Hematopoietic multipotent progenitor cell treated with erythropoietin and hydrocortisone succinate and interleukin-3 and kit ligand, for 8 days (in vitro differentiated cells): ENCODE results near the gene TMEM266.

ENCODE experiments used
- DNase-seq: peaks from one replicate; pipeline ENCODE4 v3.0.0-alpha.2; 2015

The TMEM266 gene

DNA sequence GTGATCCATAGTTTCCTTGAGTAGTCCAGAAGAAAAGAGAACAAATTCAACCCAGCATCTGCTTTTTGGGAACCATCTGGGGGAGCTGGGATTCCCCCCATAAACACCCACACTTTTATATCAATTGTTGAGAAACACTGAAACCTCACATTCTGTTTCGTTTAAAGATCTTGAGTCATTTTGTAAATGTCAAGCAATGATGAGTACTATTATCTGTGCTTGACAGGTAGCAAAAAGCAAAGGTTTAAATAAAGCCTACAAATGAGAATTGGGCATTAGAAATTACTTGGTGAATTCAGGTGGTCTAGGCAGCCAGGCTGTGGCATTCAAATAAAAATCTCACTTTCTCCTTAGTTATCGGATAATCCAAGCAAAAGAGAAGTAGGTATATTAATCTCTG is 75.7 kb downstream of the TMEM266 start:
- no peak for DNase-seq

- DNase-seq = no peak
Measured at GRCh38 chr15:76138436-76138835, 78.7 kb downstream of the TMEM266 start.

DNA sequence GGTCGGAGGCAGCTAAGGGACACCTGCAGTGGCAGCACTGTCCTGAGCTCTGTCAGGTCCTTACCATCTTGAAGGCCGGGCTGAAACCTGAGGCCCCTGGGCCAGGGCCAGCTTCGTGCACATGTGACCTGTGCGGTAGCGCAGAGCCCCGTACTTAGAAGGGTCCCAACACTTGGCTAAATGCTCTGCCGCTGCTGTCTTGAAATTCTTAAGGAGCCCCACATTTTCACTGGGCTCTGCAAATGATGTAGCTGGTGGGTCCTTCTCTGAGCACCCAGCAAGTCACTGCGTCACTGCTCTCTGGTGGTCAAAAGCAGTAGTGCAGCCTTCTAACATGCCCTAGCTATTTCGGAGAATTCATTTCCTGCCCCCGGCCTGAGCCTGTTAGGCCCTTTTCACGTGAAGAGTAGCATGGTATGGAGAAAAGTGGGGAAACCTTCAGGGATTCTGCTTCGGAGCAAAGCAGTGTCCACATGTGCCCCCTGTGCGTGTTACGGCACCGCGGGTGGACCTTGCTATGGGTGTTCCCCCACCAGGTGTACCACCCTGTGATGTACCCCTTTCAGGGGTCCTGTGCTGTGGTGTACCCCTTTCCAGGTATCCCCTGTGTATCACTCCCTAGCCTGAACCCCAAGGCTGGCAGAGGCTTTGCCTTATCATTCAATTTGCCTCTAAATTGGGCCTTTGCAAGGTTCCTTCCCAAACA is 79.7 kb downstream of the TMEM266 start:
- DNase-seq = peak; percentile 79

DNA sequence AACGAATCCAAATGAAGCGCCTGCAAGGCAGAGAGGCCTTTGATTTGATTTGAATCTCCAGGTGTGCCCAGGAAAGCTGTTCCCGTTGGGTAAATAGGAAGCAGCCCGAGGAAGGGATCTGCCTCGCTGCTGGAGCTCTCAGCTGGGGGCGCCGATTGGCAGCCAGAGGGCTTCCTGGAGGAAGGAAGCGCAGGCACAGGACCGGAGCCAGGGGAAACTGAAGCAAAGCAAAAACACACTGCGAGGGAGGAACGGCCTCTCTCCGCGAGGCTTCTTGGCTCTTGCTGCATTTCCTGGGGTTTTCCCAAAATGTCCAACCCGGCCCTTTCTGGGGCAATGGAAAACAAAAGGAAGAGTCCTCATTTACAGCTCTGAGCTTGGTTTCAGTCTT is 80.3 kb downstream of the TMEM266 start:
- DNase-seq = no peak

DNA sequence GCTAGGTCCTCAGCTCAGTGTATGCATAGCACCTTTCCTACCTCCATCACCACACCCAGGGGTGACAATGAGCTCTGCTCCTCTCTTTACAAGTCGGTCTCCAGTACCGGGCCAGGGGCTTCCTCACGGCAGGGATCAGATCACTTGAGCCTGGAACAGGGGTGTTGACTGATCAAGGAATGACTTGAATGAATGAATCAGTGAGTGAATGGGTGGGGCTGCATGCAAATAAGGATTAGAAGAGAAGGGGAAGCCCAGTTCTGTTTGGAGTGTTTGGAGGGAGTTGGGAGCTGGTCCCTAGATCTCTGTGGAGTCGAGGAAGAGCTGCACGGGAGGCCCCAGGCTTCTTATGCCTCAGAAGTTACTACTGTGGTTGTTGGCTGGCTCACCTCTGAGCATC is 87.0 kb downstream of the TMEM266 start:
- no peak for DNase-seq

DNA sequence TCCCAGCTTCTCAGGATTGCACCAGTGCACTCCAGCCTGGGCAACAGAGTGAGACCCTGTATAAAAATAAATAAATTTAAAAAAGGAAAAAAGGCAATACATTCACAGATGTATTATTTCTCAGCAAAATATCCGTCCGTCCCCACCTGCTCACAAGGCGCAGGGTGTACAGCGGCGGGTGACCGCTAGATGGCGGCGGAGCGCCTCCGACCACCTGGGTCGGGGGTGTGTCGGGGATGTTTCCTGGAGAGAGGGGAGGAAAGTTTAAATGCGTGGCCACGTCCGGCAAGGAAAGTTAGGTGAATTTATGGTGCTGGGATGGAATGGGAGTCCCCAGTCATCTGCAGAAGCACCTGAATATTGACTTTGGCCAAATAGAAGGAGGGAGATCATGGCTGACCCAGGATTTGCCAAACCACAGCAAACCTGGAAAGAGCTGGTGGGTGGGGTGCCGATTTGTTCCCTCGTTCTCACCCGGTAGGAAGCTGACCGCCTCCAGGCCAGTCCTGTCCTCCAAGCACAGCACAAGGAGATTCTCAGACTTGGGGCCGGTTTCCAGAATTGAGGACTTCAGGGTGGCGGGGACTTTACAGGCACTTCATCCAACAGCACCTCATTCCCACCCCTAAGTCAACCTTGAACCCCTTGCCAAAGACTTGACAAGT is 88.3 kb downstream of the TMEM266 start:
- peak; percentile 25 for DNase-seq

- DNase-seq = no peak
Measured at GRCh38 chr15:76149291-76149915, 89.6 kb downstream of the TMEM266 start.

GRCh38 chr15:76150513-76150912 is 90.7 kb downstream of the TMEM266 start:
- peak; percentile 12 for DNase-seq

GRCh38 chr15:76150971-76151598 is 91.3 kb downstream of the TMEM266 start:
- peak; percentile 71 for DNase-seq

DNA sequence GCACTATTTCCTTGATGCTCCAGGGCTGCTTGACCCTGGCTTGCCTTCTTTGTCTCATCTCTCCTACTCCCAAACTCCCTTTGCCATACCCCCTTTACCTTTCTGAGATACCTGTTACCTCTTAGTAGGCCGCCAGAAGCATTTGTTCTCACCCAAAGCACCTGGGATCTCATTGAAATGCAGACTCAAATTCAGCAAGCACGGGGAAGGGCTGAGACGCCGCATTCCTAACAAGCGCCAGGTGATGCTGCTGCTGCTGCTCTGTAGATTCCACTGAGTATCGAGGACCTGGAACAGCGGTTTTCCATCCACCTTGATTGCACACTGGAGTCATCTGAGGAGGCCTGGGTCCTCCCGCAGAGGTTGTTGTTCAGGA is 91.8 kb downstream of the TMEM266 start:
- no peak for DNase-seq

DNA sequence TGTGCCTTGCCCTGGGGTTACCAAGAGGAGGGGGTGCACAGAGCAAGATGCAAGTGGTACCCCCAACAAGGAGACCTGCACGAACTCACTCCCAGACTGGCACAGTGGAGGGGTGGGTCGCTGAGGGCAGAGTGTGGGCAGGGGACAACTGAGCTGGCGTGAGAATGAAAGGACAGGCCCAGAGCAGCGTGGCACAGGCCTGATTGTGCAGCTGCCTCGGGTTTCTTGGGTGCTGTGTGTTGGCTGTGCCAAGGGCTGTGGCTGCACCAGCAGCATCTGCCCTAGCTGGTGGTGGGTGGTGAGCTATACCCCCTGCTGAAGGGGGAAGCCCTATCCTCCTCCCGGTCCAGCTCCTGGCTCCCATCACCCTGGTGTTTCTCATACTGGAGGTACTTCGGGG is 92.4 kb downstream of the TMEM266 start:
- DNase-seq = no peak

DNA sequence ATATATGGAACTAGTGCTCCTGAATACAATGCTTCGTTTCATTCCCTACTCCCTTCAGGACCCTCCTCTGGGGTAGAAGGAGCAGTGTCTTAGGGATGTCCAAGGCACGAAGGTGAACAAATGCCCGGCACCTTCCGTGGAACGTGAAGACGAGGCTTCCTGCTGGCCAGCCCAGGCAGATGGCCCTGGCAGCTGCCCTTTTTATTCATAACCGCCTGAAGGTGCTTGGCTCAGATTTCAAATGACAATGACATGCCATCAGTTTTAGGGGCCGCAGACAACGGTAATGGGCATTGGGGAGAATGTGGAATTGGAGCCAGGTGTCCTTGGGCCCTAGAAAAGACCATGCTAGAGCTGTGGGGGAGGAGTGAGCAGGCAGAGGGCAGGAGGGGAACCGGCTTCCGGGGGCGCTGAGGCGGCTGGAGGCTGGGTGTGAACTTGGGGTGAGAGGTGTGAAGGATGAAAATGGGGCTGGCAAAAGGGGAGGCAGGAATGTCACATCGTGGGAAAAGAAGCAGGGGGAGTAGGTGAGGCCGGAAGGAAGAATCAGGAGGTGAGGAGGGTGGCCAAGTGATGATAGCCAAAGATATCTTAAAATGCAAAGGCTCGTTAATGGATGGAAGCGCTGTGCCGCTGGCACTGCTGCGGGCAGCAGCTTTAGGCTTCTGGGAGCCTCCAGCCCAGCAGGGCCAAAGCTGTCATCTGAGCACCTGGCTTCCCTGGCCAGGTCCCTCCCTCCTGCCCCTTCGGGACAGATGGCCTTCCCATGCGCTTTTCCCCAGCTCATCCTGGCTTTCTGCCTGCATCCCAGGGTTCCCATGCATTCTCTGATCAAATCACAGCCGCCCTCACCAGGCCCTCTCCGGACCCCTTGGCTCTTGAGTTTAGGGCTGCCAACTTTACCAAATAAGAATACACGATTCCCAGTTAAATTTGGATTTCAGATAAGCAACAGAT is 93.7 kb downstream of the TMEM266 start:
- DNase-seq = no peak

DNA sequence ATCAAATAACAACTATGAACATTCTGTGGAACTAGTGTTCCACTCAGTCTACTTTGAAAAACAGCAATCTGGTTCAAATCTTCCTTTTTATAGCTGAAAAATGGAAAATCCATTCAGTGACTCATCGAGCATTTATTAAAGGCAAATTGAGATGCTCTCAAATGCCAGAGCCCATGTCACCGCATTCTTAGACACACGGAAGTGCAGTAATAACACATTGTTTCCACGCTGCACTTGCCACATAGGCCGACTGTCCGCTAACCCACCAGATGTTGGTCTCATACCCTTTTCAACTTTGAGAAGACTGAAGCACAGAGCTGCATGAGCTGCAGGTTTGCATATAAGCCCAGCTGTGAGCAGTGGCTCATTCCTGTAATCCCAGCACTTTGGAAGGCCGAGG is 95.9 kb downstream of the TMEM266 start:
- DNase-seq = no peak

DNA sequence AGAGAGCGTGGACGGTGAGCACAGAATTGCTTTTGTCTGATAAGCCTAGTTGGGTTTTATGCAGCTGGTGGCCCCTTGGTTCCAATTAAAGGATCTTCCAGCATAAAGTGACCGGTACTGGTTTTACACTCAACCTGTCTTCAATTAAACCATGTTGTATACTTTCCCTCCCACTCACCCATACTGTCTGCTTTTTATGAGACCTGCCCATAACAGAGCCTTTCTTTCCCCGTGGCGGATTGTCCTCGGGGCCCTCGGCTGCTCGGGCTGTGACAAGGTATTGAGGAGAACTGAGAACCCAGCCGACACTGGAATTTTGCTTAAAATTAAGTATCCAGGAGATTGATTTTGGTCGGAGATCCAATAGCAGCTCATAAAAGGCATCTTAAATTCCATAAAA is 98.4 kb downstream of the TMEM266 start:
- no peak for DNase-seq

DNA sequence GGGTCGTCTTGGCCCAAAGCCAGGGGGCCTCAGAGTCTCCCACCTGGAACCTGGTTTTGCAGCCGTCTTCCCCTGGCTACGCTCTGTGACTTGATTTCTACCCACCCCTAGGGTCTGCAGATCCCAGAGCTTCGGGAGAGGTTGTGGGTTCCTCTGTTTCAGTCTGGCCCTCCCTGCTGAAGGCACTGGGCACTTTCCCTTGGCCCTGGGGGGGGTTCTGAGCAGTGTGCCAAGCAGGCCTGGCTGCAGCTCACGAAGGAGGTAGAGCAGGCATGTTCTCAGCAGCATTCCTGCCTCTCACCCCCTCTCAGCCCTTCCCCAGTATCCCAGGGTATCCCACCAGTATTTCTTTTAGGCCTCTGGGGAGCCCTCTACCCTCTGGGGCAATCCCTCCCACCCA is 99.0 kb downstream of the TMEM266 start:
- no peak for DNase-seq

- no peak for DNase-seq
Measured at GRCh38 chr15:76159282-76159681, 99.5 kb downstream of the TMEM266 start.

- DNase-seq = no peak
Measured at GRCh38 chr15:76160426-76161152, 100.8 kb downstream of the TMEM266 start.

- no peak for DNase-seq
Measured at GRCh38 chr15:76161153-76162035, 101.6 kb downstream of the TMEM266 start.

DNA sequence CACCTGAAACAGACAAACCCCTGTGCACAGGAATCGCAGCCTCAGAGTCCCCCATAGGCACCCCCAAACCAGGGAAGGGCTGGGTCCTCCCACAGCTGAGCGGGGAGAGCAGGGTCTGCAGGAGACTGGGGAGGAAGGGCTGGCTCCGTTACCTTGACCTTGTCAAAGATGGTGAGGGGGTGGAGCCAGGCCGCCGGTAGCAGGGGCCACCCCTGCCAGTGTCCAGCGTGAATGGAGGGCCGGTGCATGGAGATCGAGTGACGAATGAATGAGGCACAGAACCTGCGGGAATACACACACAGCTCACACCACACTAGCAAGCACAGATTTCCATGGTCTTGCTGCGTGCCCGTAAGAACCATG is 102.2 kb downstream of the TMEM266 start:
- DNase-seq = no peak

- DNase-seq = no peak
Measured at GRCh38 chr15:76162784-76163456, 103.1 kb downstream of the TMEM266 start.
